Spleen (tissue), 11 donors: ENCODE results near the gene LTF. TPM values are rescaled to one million over a fixed set of nuclear protein-coding genes. Genes with fewer than 3 reads are reported as not detected.
"Not testable (repeated sequence)": the region's sequence is repeated elsewhere in the genome, so short reads cannot be mapped to it uniquely, and the experiment has no call there.

Experiments used
- DNase-seq: peaks from one replicate; pipeline ENCODE4 v3.0.0-alpha.2; 2020
- H3K27ac ChIP-seq, 8 donors: fragments of 200-600 bp; sonication (generic) in 7 of 8; 1 replicate in 4 of 8; 2 replicates in 4 of 8; pipeline versions ENCODE4 v1.5.0 to v1.8.0; 2016 to 2021; ENCODE audit warnings: inconsistent platforms in 4 of 8, mild to moderate bottlenecking in 4 of 8, moderate library complexity in 1 of 8
- H3K27me3 ChIP-seq, 7 donors: fragments of 200-600 bp; sonication (generic) in 6 of 7; replicated peaks in 1 of 7; 1 replicate in 4 of 7; 2 replicates in 3 of 7; pipeline versions ENCODE4 v1.5.0 to v1.8.0; 2016 to 2021; ENCODE audit warnings: inconsistent platforms in 3 of 7, mild to moderate bottlenecking in 1 of 7
- H3K36me3 ChIP-seq, 6 donors: fragments of 200-600 bp; sonication (generic) in 5 of 6; 1 replicate in 4 of 6; 2 replicates in 2 of 6; pipeline versions ENCODE4 v1.5.0 to v1.8.0; 2016 to 2021; ENCODE audit warnings: inconsistent platforms in 2 of 6
- H3K4me1 ChIP-seq, 6 donors: fragments of 200-600 bp; sonication (generic) in 5 of 6; 1 replicate in 3 of 6; 2 replicates in 3 of 6; pipeline versions ENCODE4 v1.5.0 to v1.8.0; 2016 to 2021; ENCODE audit warnings: inconsistent platforms in 3 of 6
- H3K4me3 ChIP-seq, 8 donors: fragments of 200-600 bp; sonication (generic) in 7 of 8; 1 replicate in 4 of 8; 2 replicates in 4 of 8; pipeline versions ENCODE4 v1.5.0 to v1.8.0; 2016 to 2021; ENCODE audit warnings: inconsistent platforms in 4 of 8, mild to moderate bottlenecking in 4 of 8, moderate library complexity in 2 of 8
- H3K9me3 ChIP-seq, 8 donors: fragments of 200-600 bp; sonication (generic) in 7 of 8; 1 replicate in 4 of 8; 2 replicates in 4 of 8; pipeline versions ENCODE4 v1.5.0 to v1.8.0; 2016 to 2021; ENCODE audit warnings: inconsistent platforms in 4 of 8
- POLR2A ChIP-seq, 3 donors: fragments of 450-650 bp; IDR thresholded peaks; one replicate each; pipeline ENCODE4 v1.5.1; 2017; ENCODE audit warnings: antibody characterized with exemption in 3 of 3, mild to moderate bottlenecking in 1 of 3
- POLR2AphosphoS5 ChIP-seq, 3 donors: sonication (generic); formaldehyde crosslinking; IDR thresholded peaks; one replicate each; pipeline ENCODE4 v1.5.1; 2017; ENCODE audit warnings: antibody characterized with exemption in 3 of 3
- WGBS, 5 donors: extraction: QIAGEN DNeasy Blood & Tissue Kit in 3 of 5; methylation state at CpG; one replicate each; pipeline versions ENCODE4 v1.1.5 to v1.1.7; 2013 to 2018; 5-methylcytosine and 5-hydroxymethylcytosine counted together
- intact Hi-C: fragments of 100-400 bp; cut with DNase I; formaldehyde crosslinking; loops from one replicate; pipeline ENCODE4 v1.15.0; 2023; ENCODE audit warnings: low total_unique reads
- polyA plus RNA-seq, 3 donors: library from polyadenylated mRNA; stranded (reverse); fragments of 200-250 nt; gene quantifications; one replicate each; pipeline ENCODE4 v1.2.1, GENCODE V29; 2013
- total RNA-seq, 7 donors: library from RNA; depleted of rRNA in 3 of 7; stranded (reverse); fragments of >200 nt in 3 of 7; fragmentation: NEBNext Ultra II Directional in 4 of 7; extraction: Animal tissue kit (Norgen Biotek cat#: 25700) in 4 of 7; gene quantifications; one replicate each; pipeline versions ENCODE4 v1.1.0 to v1.2.1, GENCODE V29; 2016 to 2021
- TF ChIP-seq, protein P1 (sequence below), 11 experiments: fragments of 200-600 bp in 7 of 11; fragments of 450-650 bp in 4 of 11; sonication (generic) in 4 of 11; IDR thresholded peaks in 8 of 11; conservative IDR thresholded peaks in 3 of 11; 1 replicate in 7 of 11; 2 replicates in 4 of 11; pipeline versions ENCODE4 v1.4.0 to v1.8.0; 2016 to 2021; ENCODE audit warnings: antibody characterized with exemption in 11 of 11, inconsistent platforms in 4 of 11, mild to moderate bottlenecking in 1 of 11
- donor health status: healthy with polysubstance abuse.
- donor health status: DM: no; HTN: no; CAD: no; lungs with moderate emphysema.
- donor health status: DM: no; HTN: no; CAD: no.
- donor health status: Bipolar disorder and iron deficiency.
- donor health status: healthy.
- donor health status: DM: no; HTN: no; CAD: no.
- donor health status: DM: yes; HTN: yes; CAD: no.

The LTF gene
- total and polyA plus RNA-seq, 10 donors, result 15.2 to 598 (median 56.0) TPM

DNA sequence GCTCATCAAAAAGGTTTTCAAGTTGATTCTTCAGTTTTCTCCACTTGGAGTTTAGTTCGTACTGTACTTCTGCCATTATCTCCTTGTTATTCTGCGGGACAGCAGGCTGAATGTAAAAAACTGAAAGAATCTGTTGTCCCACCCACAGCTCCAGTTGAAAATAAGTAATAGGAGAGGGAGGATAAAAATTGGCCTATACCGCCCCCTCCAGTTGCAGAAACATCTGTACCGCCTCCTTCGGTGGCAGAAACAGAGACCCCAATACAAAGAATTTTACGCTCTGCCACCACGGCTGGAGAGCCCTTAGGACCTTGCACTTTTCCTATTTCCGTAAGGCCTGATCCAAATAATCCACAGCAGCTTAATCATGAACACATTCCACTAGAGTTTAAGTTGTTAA is 37.3 kb downstream of the LTF start:
- DNase-seq, H3K27me3 ChIP-seq, H3K4me3 ChIP-seq, H3K27ac ChIP-seq, intact Hi-C loops: not testable (repeated sequence)
- Histone ChIP-seq H3K4me1 (peaks cover 0 to 12% (median 3%) of the 10 kb centered on the region in 6 donors), H3K36me3 (peaks cover 0 to 79% (median 0%) of the 10 kb centered on the region in 6 donors), H3K9me3 (peaks cover 0 to 17% (median 9%) of the 10 kb centered on the region in 8 donors)
- 52 to 74% (median 64%) methylated on average over 8 of the region's 8 CpGs for WGBS, 5 donors
- TF ChIP-seq, protein P1, sequence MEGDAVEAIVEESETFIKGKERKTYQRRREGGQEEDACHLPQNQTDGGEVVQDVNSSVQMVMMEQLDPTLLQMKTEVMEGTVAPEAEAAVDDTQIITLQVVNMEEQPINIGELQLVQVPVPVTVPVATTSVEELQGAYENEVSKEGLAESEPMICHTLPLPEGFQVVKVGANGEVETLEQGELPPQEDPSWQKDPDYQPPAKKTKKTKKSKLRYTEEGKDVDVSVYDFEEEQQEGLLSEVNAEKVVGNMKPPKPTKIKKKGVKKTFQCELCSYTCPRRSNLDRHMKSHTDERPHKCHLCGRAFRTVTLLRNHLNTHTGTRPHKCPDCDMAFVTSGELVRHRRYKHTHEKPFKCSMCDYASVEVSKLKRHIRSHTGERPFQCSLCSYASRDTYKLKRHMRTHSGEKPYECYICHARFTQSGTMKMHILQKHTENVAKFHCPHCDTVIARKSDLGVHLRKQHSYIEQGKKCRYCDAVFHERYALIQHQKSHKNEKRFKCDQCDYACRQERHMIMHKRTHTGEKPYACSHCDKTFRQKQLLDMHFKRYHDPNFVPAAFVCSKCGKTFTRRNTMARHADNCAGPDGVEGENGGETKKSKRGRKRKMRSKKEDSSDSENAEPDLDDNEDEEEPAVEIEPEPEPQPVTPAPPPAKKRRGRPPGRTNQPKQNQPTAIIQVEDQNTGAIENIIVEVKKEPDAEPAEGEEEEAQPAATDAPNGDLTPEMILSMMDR (IDR thresholded peaks at IDR 0.05 in 8 of 11, conservative IDR thresholded peaks at IDR 0.05 in 3 of 11), result peak in 3 of 11 experiments; percentile 22 to 31 (median 28)

DNA sequence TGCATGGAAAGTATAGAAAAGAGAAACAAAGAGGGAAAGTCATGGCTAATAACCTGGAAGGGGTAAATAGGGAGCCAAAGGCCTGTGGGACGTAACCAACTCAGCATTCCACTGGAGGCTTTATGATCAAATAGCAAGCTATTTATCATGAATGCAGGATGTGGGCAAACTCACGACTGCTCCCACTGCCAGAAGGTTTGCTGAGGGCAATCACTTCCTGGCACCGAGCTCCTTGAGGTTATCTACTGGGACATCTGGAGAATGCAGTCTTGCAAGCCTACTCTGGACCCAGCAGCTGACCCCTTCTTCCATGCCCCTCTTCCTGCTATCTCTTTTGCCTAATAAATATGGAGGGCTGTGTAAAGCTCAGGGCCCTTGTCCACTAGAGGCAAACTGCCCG is 38.2 kb downstream of the LTF start:
- H3K9me3 ChIP-seq, intact Hi-C loops, H3K27ac ChIP-seq, H3K27me3 ChIP-seq, H3K4me3 ChIP-seq, DNase-seq: not testable (repeated sequence)
- H3K36me3 ChIP-seq, result peaks cover 0 to 78% (median 0%) of the 10 kb centered on the region in 6 donors
- peaks cover 0 to 12% (median 3%) of the 10 kb centered on the region in 6 donors for H3K4me1 ChIP-seq
- 37 to 48% (median 45%) methylated on average over 4 of the region's 4 CpGs for WGBS, 5 donors

DNA sequence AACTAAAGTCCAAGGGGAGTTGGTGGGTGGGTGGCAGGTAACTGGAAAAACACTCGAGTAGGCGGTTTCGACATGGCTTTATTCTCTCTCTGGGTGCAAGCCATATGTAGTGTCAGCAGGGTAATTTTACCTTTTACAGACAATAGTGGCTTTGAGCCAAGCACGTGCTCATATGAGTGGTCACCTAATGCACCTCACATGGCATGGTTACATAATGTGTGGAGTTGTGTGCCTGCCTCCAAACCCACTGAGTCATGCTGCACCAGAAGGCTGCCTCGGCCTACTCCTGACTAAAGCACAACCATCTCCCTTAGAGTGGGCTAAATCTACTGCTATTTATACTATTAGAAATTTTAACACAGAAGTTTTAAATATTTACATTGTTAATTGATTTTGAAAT is 41.1 kb downstream of the LTF start:
- no peak for DNase-seq
- Histone ChIP-seq H3K4me3 (no peak overlapping the region), H3K4me1 (peaks cover 0 to 12% (median 3%) of the 10 kb centered on the region in 6 donors), H3K27ac (no peak overlapping the region), H3K27me3 (no peaks in the 10 kb centered on the region), H3K36me3 (peaks cover 0 to 81% (median 0%) of the 10 kb centered on the region in 6 donors), H3K9me3 (no peaks in the 10 kb centered on the region)
- intact Hi-C loops, result no loop called here
- 82 to 95% (median 92%) methylated on average over 5 of the region's 5 CpGs for WGBS, 5 donors
- TF ChIP-seq POLR2AphosphoS5 (IDR thresholded peaks at IDR 0.05) (no peak), POLR2A (IDR thresholded peaks at IDR 0.05) (no peak)
- TF ChIP-seq, protein P1 (IDR thresholded peaks at IDR 0.05 in 8 of 11, conservative IDR thresholded peaks at IDR 0.05 in 3 of 11), result no peak

DNA sequence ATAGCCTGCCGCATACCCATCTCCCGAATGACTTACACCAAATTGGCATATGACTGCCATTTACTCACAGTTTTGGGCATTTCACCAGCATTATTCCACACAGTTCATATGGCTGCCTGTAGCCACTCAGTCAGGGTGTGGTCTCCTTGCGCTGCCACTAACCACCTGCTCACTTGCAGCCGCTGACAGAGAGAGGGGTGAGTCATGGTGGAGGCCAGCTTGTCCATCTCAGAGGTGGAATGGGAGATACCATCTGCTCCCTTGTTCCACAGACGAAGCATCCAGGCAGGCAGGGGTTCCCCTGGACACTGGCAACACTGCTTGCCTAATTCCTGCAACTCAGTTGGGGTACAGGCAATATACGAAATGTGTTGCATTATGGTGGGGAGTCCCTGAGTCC is 42.1 kb downstream of the LTF start:
- H3K36me3 ChIP-seq, result peaks cover 0 to 81% (median 0%) of the 10 kb centered on the region in 6 donors
- H3K27me3 ChIP-seq, result no peaks in the 10 kb centered on the region
- intact Hi-C loops, result no loop called here
- H3K9me3 ChIP-seq, result no peaks in the 10 kb centered on the region
- no peak for TF ChIP-seq POLR2A (IDR thresholded peaks at IDR 0.05)
- TF ChIP-seq, protein P1 (IDR thresholded peaks at IDR 0.05 in 8 of 11, conservative IDR thresholded peaks at IDR 0.05 in 3 of 11), result no peak
- H3K4me1 ChIP-seq, result peaks cover 0 to 9% (median 3%) of the 10 kb centered on the region in 6 donors
- H3K4me3 ChIP-seq, result no peak overlapping the region
- no peak for DNase-seq
- WGBS, 5 donors, result 94 to 100% (median 97%) methylated on average over 3 to 6 of the region's 6 CpGs
- no peak overlapping the region for H3K27ac ChIP-seq

DNA sequence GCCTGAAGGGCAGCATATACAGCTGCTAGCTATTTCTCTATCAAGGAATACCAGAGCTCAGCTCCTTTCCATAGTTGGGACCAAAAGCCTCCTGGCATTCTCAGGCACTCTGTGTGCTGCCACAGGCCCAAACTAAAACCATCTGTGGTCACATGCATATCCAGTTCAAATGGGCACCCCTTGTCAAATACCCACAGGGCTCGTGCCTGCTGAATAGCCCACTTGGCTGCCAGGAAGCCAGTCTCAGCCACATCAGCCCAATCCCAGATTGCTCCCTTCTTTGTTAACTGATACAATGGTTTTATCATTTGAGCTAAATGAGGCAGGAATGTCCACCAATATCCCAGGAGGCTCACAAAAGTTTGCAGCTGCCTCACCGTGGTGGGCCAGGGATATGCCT is 43.8 kb downstream of the LTF start:
- peaks cover 0 to 98% (median 0%) of the 10 kb centered on the region in 6 donors for H3K36me3 ChIP-seq
- H3K4me3 ChIP-seq, result no peak overlapping the region
- DNase-seq, result no peak
- H3K9me3 ChIP-seq, result no peaks in the 10 kb centered on the region
- TF ChIP-seq POLR2AphosphoS5 (IDR thresholded peaks at IDR 0.05) (no peak), POLR2A (IDR thresholded peaks at IDR 0.05) (no peak)
- TF ChIP-seq, protein P1 (IDR thresholded peaks at IDR 0.05 in 8 of 11, conservative IDR thresholded peaks at IDR 0.05 in 3 of 11), result no peak
- H3K27ac ChIP-seq, result no peak overlapping the region
- peaks cover 0 to 9% (median 3%) of the 10 kb centered on the region in 6 donors for H3K4me1 ChIP-seq
- intact Hi-C loops, result no loop called here
- WGBS, 5 donors, result 85 to 97% (median 95%) methylated on average over 2 of the region's 2 CpGs
- H3K27me3 ChIP-seq, result no peaks in the 10 kb centered on the region
